Measurements from ENCODE around the gene PHLDA2. TPM values are rescaled to one million over a fixed set of nuclear protein-coding genes. Genes with fewer than 3 reads are reported as not detected.

Gene PHLDA2
- polyA plus RNA-seq, 1 donor (not counting 4 experiments of a cell fraction or from before 2014, with no cell fraction given) = 24.3 TPM

DNA sequence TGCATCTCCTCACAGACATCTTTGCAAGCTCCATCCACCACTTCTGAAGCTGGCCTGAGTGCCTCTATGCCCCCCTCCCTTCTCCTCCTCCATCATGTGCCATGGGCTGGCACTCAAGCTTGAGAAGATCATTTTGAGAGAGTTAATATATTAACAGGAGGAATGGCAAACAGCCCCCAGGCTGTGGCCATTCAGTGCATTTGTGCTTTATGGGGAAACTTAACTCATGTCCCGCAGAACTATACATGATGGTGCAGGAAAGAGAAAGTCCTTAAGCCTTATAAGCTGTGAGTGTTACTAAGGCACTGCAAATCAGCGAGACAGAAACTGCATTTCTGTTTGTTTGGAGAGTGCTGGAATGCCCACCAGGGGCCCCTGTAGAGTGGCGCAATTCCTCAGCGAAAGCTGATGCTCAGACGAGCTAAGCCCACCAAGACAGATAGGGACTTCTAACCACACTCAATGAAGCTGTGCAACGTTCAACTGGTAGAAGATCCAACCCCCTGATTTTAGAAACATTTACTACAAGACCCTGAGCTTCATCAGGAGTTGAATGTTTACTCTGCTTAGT lies 26.8 kb upstream of the PHLDA2 start:
- TF ChIP-seq EZH2 (IDR thresholded peaks at IDR 0.05; ENCODE audit: low read length) = no peak
- TF ChIP-seq, protein P1, sequence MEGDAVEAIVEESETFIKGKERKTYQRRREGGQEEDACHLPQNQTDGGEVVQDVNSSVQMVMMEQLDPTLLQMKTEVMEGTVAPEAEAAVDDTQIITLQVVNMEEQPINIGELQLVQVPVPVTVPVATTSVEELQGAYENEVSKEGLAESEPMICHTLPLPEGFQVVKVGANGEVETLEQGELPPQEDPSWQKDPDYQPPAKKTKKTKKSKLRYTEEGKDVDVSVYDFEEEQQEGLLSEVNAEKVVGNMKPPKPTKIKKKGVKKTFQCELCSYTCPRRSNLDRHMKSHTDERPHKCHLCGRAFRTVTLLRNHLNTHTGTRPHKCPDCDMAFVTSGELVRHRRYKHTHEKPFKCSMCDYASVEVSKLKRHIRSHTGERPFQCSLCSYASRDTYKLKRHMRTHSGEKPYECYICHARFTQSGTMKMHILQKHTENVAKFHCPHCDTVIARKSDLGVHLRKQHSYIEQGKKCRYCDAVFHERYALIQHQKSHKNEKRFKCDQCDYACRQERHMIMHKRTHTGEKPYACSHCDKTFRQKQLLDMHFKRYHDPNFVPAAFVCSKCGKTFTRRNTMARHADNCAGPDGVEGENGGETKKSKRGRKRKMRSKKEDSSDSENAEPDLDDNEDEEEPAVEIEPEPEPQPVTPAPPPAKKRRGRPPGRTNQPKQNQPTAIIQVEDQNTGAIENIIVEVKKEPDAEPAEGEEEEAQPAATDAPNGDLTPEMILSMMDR (optimal IDR thresholded peaks at IDR 0.05 in 1 of 3, IDR thresholded peaks at IDR 0.05 in 1 of 3, conservative IDR thresholded peaks at IDR 0.05 in 1 of 3; ENCODE audit: extremely low read depth in 1 of 3, insufficient read depth in 2 of 3, low read length in 3 of 3) = no peak
- Histone ChIP-seq H3K4me2 (ENCODE audit: control insufficient read depth, extremely low read depth, insufficient read depth, low read depth, low read length) (no peak overlapping the region), H3K9me3 (ENCODE audit: control insufficient read depth, low read depth, low read length) (no peaks in the 10 kb centered on the region), H3K36me3 (ENCODE audit: control insufficient read depth in 2 of 2, extremely low read depth in 1 of 2, insufficient read depth in 2 of 2, low read length in 2 of 2) (peaks cover 47 to 64% of the 10 kb centered on the region in 2 experiments), H2AFZ (ENCODE audit: control insufficient read depth, low read length) (no peak overlapping the region), H3K79me2 (ENCODE audit: control insufficient read depth, insufficient read depth, low read length) (peaks cover 17% of the 10 kb centered on the region), H4K20me1 (ENCODE audit: control insufficient read depth, extremely low read depth, insufficient read depth, low read length) (peaks cover 3% of the 10 kb centered on the region), H3K4me1 (ENCODE audit: control insufficient read depth, extremely low read depth, insufficient read depth, low read length) (peaks cover 10% of the 10 kb centered on the region), H3K9me1 (ENCODE audit: control insufficient read depth, extremely low read depth, insufficient read depth, low read length) (no peaks in the 10 kb centered on the region), H3K27me3 (ENCODE audit: control insufficient read depth, extremely low read depth, insufficient read depth, low read length) (no peaks in the 10 kb centered on the region), H3K9ac (ENCODE audit: control insufficient read depth, extremely low read depth, insufficient read depth, low read length) (no peak overlapping the region), H3K27ac (ENCODE audit: control insufficient read depth, insufficient read depth, low read length) (no peak overlapping the region), H3K4me3 (ENCODE audit: control insufficient read depth in 2 of 3, extremely low read depth in 1 of 3, insufficient read depth in 2 of 3, low read depth in 1 of 3, low read length in 3 of 3) (no peak overlapping the region)
- DNase-seq (ENCODE audit: low read depth, low spot score) (no peak), FAIRE-seq (no peak)
- dilution Hi-C loops (cut with MboI; ENCODE audit: extremely low pct_ligation_motif_present, low sequenced_read_pairs) = no loop called here

DNA sequence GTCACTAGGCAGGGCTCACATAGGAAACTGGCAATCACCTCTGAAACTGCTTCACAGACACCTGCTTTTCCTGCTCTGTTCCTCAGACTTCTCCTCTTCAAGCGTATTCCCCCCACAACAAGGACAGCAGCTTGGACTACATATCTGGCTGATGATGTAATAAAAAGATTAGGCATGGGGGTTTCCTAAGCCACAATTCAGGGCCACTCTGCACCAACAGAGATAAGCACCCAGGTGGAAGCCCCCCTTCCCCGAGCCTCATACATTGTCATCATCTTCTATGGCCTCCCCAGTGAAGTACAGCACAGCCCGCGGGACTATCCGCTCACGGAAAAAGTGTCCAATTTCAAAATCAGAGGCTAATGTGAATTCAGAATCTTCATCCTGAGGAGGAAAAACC lies 25.0 kb upstream of the PHLDA2 start:
- no peak for TF ChIP-seq EZH2 (IDR thresholded peaks at IDR 0.05; ENCODE audit: low read length)
- TF ChIP-seq, protein P1 (optimal IDR thresholded peaks at IDR 0.05 in 1 of 3, IDR thresholded peaks at IDR 0.05 in 1 of 3, conservative IDR thresholded peaks at IDR 0.05 in 1 of 3; ENCODE audit: extremely low read depth in 1 of 3, insufficient read depth in 2 of 3, low read length in 3 of 3) = no peak
- FAIRE-seq (no peak), DNase-seq (ENCODE audit: low read depth, low spot score) (no peak)
- Histone ChIP-seq H3K27ac (ENCODE audit: control insufficient read depth, insufficient read depth, low read length) (no peak overlapping the region), H2AFZ (ENCODE audit: control insufficient read depth, low read length) (no peak overlapping the region), H3K27me3 (ENCODE audit: control insufficient read depth, extremely low read depth, insufficient read depth, low read length) (no peaks in the 10 kb centered on the region), H3K4me1 (ENCODE audit: control insufficient read depth, extremely low read depth, insufficient read depth, low read length) (peaks cover 10% of the 10 kb centered on the region), H3K4me2 (ENCODE audit: control insufficient read depth, extremely low read depth, insufficient read depth, low read depth, low read length) (no peak overlapping the region), H3K4me3 (ENCODE audit: control insufficient read depth in 2 of 3, extremely low read depth in 1 of 3, insufficient read depth in 2 of 3, low read depth in 1 of 3, low read length in 3 of 3) (no peak overlapping the region), H3K9ac (ENCODE audit: control insufficient read depth, extremely low read depth, insufficient read depth, low read length) (no peak overlapping the region), H4K20me1 (ENCODE audit: control insufficient read depth, extremely low read depth, insufficient read depth, low read length) (peaks cover 3% of the 10 kb centered on the region), H3K9me3 (ENCODE audit: control insufficient read depth, low read depth, low read length) (no peaks in the 10 kb centered on the region), H3K9me1 (ENCODE audit: control insufficient read depth, extremely low read depth, insufficient read depth, low read length) (no peaks in the 10 kb centered on the region), H3K36me3 (ENCODE audit: control insufficient read depth in 2 of 2, extremely low read depth in 1 of 2, insufficient read depth in 2 of 2, low read length in 2 of 2) (peaks cover 48 to 67% of the 10 kb centered on the region in 2 experiments), H3K79me2 (ENCODE audit: control insufficient read depth, insufficient read depth, low read length) (peaks cover 14% of the 10 kb centered on the region)
- dilution Hi-C loops (cut with MboI; ENCODE audit: extremely low pct_ligation_motif_present, low sequenced_read_pairs) = no loop called here

Data from keratinocyte (primary cell).